ENCODE results near the gene SPRYD3.
"Not testable (repeated sequence)": the region's sequence is repeated elsewhere in the genome, so short reads cannot be mapped to it uniquely, and the experiment has no call there.

Gene SPRYD3

GRCh38 chr12:53051881-53052412 lies 27.2 kb downstream of the SPRYD3 start:
- DNase-seq (ENCODE audit: low read depth in 2 of 2): no peak

- DNase-seq (ENCODE audit: low read depth in 2 of 2): no peak
Measured at GRCh38 chr12:53051058-53051880, 27.9 kb downstream of the SPRYD3 start.

GRCh38 chr12:53050426-53051057 lies 28.6 kb downstream of the SPRYD3 start:
- DNase-seq (ENCODE audit: low read depth in 2 of 2): no peak

- DNase-seq (ENCODE audit: low read depth in 2 of 2): no peak
Measured at GRCh38 chr12:53049571-53050318, 29.4 kb downstream of the SPRYD3 start, which contains the start of gene TNS2. Gene TNS2, plus strand, starts transcription at chr12:53050065. Its CDS starts 121 bp downstream, at chr12:53050186.

- no peak for DNase-seq (ENCODE audit: low read depth in 2 of 2)
Measured at GRCh38 chr12:53048780-53049401, 30.3 kb downstream of the SPRYD3 start.

- DNase-seq (ENCODE audit: low read depth in 2 of 2): no peak
Measured at GRCh38 chr12:53048033-53048779, 31.0 kb downstream of the SPRYD3 start.

GRCh38 chr12:53047221-53048032 lies 31.8 kb downstream of the SPRYD3 start:
- DNase-seq (ENCODE audit: low read depth in 2 of 2): peak; percentile 48 to 68

GRCh38 chr12:53046655-53047220 lies 32.5 kb downstream of the SPRYD3 start:
- peak; percentile 28 to 34 for DNase-seq (ENCODE audit: low read depth in 2 of 2)

GRCh38 chr12:53045696-53046045 lies 33.5 kb downstream of the SPRYD3 start:
- DNase-seq (ENCODE audit: low read depth in 2 of 2): no peak

GRCh38 chr12:53044896-53045695 lies 34.1 kb downstream of the SPRYD3 start:
- DNase-seq (ENCODE audit: low read depth in 2 of 2): no peak

- DNase-seq (ENCODE audit: low read depth in 2 of 2): no peak
Measured at GRCh38 chr12:53044052-53044581, 35.1 kb downstream of the SPRYD3 start.

- no peak for DNase-seq (ENCODE audit: low read depth in 2 of 2)
Measured at GRCh38 chr12:53042607-53043454, 36.4 kb downstream of the SPRYD3 start.

GRCh38 chr12:53039851-53040250 lies 39.3 kb downstream of the SPRYD3 start:
- DNase-seq (ENCODE audit: low read depth in 2 of 2): no peak

GRCh38 chr12:53036802-53037201 lies 42.4 kb downstream of the SPRYD3 start:
- DNase-seq (ENCODE audit: low read depth in 2 of 2): no peak

GRCh38 chr12:53034459-53034858 lies 44.7 kb downstream of the SPRYD3 start:
- DNase-seq (ENCODE audit: low read depth in 2 of 2): no peak

GRCh38 chr12:53033832-53034231 lies 45.4 kb downstream of the SPRYD3 start:
- not testable (repeated sequence) for DNase-seq (ENCODE audit: low read depth in 2 of 2)

- DNase-seq (ENCODE audit: low read depth in 2 of 2): no peak
Measured at GRCh38 chr12:53031616-53032015, 47.6 kb downstream of the SPRYD3 start.

- DNase-seq (ENCODE audit: low read depth in 2 of 2): not testable (repeated sequence)
Measured at GRCh38 chr12:53027014-53027413, 52.2 kb downstream of the SPRYD3 start.

Data from stimulated activated CD4-positive, alpha-beta T cell treated with anti-CD3 and anti-CD28 coated beads, Interleukin-1b, Interleukin-23, amount 100 ng/mL, for 4 hours (primary cell).